Sigmoid colon (tissue), 7 donors: ENCODE measurements around the gene SYNDIG1. TPM values are rescaled to one million over a fixed set of nuclear protein-coding genes. Genes with fewer than 3 reads are reported as not detected.

Experiments used
- DNase-seq: peaks from one replicate; pipeline ENCODE4 v3.0.0-alpha.2; 2019
- H3K27ac ChIP-seq, 4 donors: fragments of 200-600 bp; sonication (generic); one replicate each; pipeline ENCODE4 v1.5.1; 2016 to 2019; ENCODE audit warnings: mild to moderate bottlenecking in 1 of 4
- H3K27me3 ChIP-seq, 3 donors: fragments of 200-600 bp; sonication (generic); one replicate each; pipeline ENCODE4 v1.5.1; 2019; ENCODE audit warnings: mild to moderate bottlenecking in 1 of 3
- H3K36me3 ChIP-seq, 4 donors: fragments of 200-600 bp; sonication (generic); one replicate each; pipeline ENCODE4 v1.5.1; 2016 to 2019
- H3K4me1 ChIP-seq, 4 donors: fragments of 200-600 bp; sonication (generic); one replicate each; pipeline ENCODE4 v1.5.1; 2017 to 2019
- H3K4me3 ChIP-seq, 4 donors: fragments of 200-600 bp; sonication (generic); one replicate each; pipeline ENCODE4 v1.5.1; 2017 to 2019; ENCODE audit warnings: mild to moderate bottlenecking in 2 of 4, moderate library complexity in 1 of 4
- H3K9me3 ChIP-seq, 4 donors: fragments of 200-600 bp in 3 of 4; sonication (generic) in 3 of 4; one replicate each; pipeline versions ENCODE4 v1.5.1 to v1.6.1; 2013 to 2019
- EP300 ChIP-seq, 4 donors: sonication (generic); formaldehyde crosslinking; IDR thresholded peaks; one replicate each; pipeline ENCODE4 v1.6.1; 2017; ENCODE audit warnings: antibody characterized with exemption in 4 of 4
- POLR2A ChIP-seq, 2 donors: fragments of 450-650 bp; IDR thresholded peaks; one replicate each; pipeline ENCODE4 v1.6.1; 2016; ENCODE audit warnings: antibody characterized with exemption in 2 of 2, mild to moderate bottlenecking in 2 of 2, moderate library complexity in 2 of 2
- POLR2AphosphoS5 ChIP-seq, 4 donors: sonication (generic); formaldehyde crosslinking; IDR thresholded peaks; one replicate each; pipeline ENCODE4 v1.6.1; 2017; ENCODE audit warnings: antibody characterized with exemption in 4 of 4
- WGBS, 2 donors: extraction: QIAGEN DNeasy Blood & Tissue Kit; methylation state at CpG; one replicate each; pipeline ENCODE4 v1.1.7; 2013; 5-methylcytosine and 5-hydroxymethylcytosine counted together
- intact Hi-C: fragments of 100-400 bp; cut with DNase I; formaldehyde crosslinking; loops from one replicate; pipeline ENCODE4 v1.15.1; 2023
- polyA plus RNA-seq, 3 donors: library from polyadenylated mRNA; stranded (reverse); fragments of 200-250 nt; gene quantifications; one replicate each; pipeline ENCODE4 v1.2.3, GENCODE V29; 2013
- total RNA-seq, 4 donors: library from RNA; depleted of rRNA; stranded (reverse); fragments of >200 nt; gene quantifications; one replicate each; pipeline ENCODE4 v1.1.0, GENCODE V29; 2016
- TF ChIP-seq, protein P1 (sequence below), 4 experiments: fragments of 450-650 bp in 3 of 4; fragments of 200-600 bp in 1 of 4; IDR thresholded peaks; one replicate each; pipeline ENCODE4 v1.5.1; 2016 to 2019; ENCODE audit warnings: antibody characterized with exemption in 4 of 4, mild to moderate bottlenecking in 3 of 4, moderate library complexity in 2 of 4
- donor health status: healthy with polysubstance abuse.
- donor health status: Bipolar disorder and iron deficiency.
- donor health status: healthy.

The SYNDIG1 gene
- total and polyA plus RNA-seq, 7 donors: 0.16 to 0.69 (median 0.36) TPM; not detected in 2

DNA sequence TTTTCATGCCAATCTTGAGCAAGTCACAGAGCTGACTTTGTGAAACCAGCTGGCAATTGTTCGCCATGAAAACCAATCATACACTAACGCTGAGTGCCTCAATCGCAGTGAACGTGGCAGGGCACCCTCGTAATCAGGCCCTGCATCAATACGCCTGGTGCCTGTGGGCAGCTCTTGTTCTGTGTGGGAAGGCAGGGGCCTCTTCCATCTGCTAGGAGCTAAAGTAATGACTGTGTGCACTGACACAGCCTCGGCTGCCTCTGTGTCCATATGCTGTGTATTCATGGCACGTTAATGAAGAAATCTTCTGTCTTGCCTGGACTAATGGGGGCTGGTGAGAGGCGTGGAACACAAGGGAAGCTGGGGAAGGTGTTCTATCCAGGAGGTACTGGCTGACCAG lies 27.8 kb upstream of the SYNDIG1 start:
- Histone ChIP-seq H3K4me1 (peaks cover 0 to 19% (median 11%) of the 10 kb centered on the region in 4 donors), H3K27me3 (peaks cover 0 to 41% (median 5%) of the 10 kb centered on the region in 3 donors), H3K9me3 (no peaks in the 10 kb centered on the region), H3K4me3 (no peak overlapping the region), H3K27ac (no peak overlapping the region), H3K36me3 (no peaks in the 10 kb centered on the region)
- TF ChIP-seq EP300 (IDR thresholded peaks at IDR 0.05) (no peak), POLR2AphosphoS5 (IDR thresholded peaks at IDR 0.05) (no peak), POLR2A (IDR thresholded peaks at IDR 0.05) (no peak)
- TF ChIP-seq, protein P1, sequence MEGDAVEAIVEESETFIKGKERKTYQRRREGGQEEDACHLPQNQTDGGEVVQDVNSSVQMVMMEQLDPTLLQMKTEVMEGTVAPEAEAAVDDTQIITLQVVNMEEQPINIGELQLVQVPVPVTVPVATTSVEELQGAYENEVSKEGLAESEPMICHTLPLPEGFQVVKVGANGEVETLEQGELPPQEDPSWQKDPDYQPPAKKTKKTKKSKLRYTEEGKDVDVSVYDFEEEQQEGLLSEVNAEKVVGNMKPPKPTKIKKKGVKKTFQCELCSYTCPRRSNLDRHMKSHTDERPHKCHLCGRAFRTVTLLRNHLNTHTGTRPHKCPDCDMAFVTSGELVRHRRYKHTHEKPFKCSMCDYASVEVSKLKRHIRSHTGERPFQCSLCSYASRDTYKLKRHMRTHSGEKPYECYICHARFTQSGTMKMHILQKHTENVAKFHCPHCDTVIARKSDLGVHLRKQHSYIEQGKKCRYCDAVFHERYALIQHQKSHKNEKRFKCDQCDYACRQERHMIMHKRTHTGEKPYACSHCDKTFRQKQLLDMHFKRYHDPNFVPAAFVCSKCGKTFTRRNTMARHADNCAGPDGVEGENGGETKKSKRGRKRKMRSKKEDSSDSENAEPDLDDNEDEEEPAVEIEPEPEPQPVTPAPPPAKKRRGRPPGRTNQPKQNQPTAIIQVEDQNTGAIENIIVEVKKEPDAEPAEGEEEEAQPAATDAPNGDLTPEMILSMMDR (IDR thresholded peaks at IDR 0.05): no peak
- intact Hi-C loops: no loop called here
- 93% methylated on average over 9 of the region's 9 CpGs for WGBS, 2 donors
- no peak for DNase-seq

DNA sequence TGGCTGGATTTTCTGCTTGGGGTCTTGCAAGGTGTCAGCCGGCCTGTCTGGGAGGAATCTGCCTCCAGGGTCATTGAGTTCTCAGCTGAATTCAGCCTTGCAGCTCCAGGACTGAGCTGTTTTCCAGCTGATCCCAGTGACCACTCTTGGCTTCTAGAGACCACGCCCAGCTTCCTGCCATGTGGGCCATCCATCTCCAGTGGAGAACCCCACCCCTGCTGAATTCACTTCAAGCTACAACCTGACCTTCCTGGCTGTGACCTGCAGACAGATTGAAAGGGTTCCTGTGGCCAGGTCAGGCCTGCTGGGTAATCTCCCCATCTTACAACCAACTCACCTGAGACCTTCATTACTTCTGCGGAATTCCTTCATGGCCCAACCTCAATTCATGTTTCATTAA lies 26.5 kb upstream of the SYNDIG1 start:
- Histone ChIP-seq H3K4me1 (peaks cover 0 to 11% (median 3%) of the 10 kb centered on the region in 4 donors), H3K36me3 (no peaks in the 10 kb centered on the region), H3K4me3 (no peak overlapping the region), H3K27ac (no peak overlapping the region), H3K9me3 (no peaks in the 10 kb centered on the region), H3K27me3 (peaks cover 0 to 41% (median 5%) of the 10 kb centered on the region in 3 donors)
- 94% methylated on average over 3 of the region's 3 CpGs for WGBS, 2 donors
- intact Hi-C loops: no loop called here
- TF ChIP-seq POLR2A (IDR thresholded peaks at IDR 0.05) (no peak), EP300 (IDR thresholded peaks at IDR 0.05) (no peak), POLR2AphosphoS5 (IDR thresholded peaks at IDR 0.05) (no peak)
- TF ChIP-seq, protein P1 (IDR thresholded peaks at IDR 0.05): no peak
- no peak for DNase-seq

DNA sequence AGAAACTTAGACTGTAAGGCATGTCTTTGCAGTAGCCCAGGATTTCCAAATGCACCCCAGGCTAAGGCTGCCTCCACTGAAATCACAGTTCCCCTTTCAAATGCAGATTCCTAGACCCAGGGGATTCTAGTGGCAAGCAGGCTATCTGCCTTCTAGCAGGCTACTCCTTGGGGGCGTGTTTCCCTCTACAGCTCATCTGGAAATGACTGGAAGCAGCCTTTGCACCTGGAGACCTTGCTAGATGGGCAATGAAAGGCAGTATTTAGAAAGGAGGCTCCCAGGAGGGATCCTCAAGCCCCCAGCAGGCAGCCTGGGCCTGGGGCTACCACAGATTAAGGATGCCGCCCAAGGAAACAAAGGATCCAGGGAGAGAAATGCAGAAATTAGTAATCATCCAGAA lies 26.0 kb upstream of the SYNDIG1 start:
- H3K9me3 ChIP-seq: no peaks in the 10 kb centered on the region
- no peaks in the 10 kb centered on the region for H3K36me3 ChIP-seq
- no peak overlapping the region for H3K4me3 ChIP-seq
- H3K27me3 ChIP-seq: peaks cover 0 to 41% (median 5%) of the 10 kb centered on the region in 3 donors
- 92 to 95% methylated on average over 2 of the region's 2 CpGs for WGBS, 2 donors
- intact Hi-C loops: no loop called here
- H3K4me1 ChIP-seq: peaks cover 0 to 6% (median 0%) of the 10 kb centered on the region in 4 donors
- H3K27ac ChIP-seq: no peak overlapping the region
- DNase-seq: no peak
- TF ChIP-seq, protein P1 (IDR thresholded peaks at IDR 0.05): no peak
- no peak for TF ChIP-seq EP300 (IDR thresholded peaks at IDR 0.05)

DNA sequence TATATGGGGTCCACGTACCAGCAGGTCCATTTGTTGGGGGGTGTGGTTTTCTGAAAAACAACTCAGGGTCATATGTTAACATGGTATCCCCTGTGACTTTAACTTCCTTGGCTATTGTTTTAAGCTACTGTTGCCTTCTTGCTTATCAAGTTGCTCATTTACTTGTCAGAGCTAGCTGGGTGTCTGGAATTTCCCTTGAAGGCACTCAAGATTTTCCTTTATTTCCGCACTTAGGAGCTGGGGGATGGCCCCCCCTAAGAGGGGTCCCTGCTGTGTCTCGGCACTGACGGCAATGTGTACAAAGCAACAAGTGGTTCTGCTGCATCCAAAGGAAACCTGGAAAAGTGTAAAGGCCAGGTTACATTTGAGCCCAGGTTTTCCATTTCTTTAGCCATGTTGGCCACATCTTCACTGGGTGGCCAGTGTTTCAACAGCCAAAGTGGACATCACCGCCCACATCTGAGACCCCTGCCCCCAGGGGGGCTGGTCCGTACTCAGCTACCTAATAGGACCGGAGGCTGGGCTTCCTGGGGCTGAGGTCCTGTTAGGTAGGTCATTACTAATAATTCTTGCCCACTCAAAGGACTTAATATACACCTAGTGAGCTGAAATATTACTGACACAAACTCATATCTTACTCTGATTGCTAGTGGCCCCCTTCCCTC lies 24.8 kb upstream of the SYNDIG1 start:
- H3K27me3 ChIP-seq: peaks cover 0 to 37% (median 5%) of the 10 kb centered on the region in 3 donors
- H3K9me3 ChIP-seq: no peaks in the 10 kb centered on the region
- H3K4me3 ChIP-seq: no peak overlapping the region
- no peak overlapping the region for H3K27ac ChIP-seq
- no peak for DNase-seq
- intact Hi-C loops: no loop called here
- H3K4me1 ChIP-seq: no peaks in the 10 kb centered on the region
- H3K36me3 ChIP-seq: no peaks in the 10 kb centered on the region
- 87 to 91% methylated on average over 7 of the region's 7 CpGs for WGBS, 2 donors
- TF ChIP-seq EP300 (IDR thresholded peaks at IDR 0.05) (no peak), POLR2AphosphoS5 (IDR thresholded peaks at IDR 0.05) (no peak), POLR2A (IDR thresholded peaks at IDR 0.05) (no peak)
- TF ChIP-seq, protein P1 (IDR thresholded peaks at IDR 0.05): no peak
